ENCODE data around the gene MB. TPM values are rescaled to one million over a fixed set of nuclear protein-coding genes. Genes with fewer than 3 reads are reported as not detected.
A peak's percentile ranks its signal among the peaks of the same experiment; 100 is the strongest.
"Not testable (repeated sequence)": the region's sequence is repeated elsewhere in the genome, so short reads cannot be mapped to it uniquely, and the experiment has no call there.

MB gene
- polyA plus RNA-seq, 1 donor from 2014 or later: 0.51 TPM

DNA sequence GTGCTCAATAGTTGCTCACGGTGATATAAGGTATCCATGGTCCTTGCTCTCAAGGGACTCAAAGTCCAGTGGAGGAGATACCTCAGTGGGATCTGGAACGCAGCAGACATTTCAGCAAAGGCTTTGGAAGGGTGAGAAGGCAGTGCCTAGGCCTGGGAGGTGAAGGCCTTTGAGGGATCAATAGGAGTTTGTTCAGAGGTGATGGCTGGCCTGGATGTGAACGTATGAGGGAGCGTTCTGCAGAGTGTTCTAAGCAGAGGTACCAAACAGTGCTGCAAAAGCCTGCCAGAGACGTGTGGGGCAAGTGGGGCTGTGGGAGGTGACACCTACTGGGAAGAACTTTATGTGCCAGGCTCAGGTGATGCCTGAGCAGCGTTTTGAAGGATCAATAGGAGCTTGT, 7.4 kb upstream of the MB start:
- Histone ChIP-seq H3K9me2 (ENCODE audit: insufficient read depth, low read length) (no peaks in the 10 kb centered on the region), H3K27me3 (ENCODE audit: insufficient read depth, low read depth, low read length) (no peaks in the 10 kb centered on the region), H2AFZ (ENCODE audit: low read depth, low read length) (no peak overlapping the region), H3K9ac (ENCODE audit: low read length) (no peak overlapping the region), H3F3A (ENCODE audit: insufficient read depth, low read length, poor library complexity, severe bottlenecking) (no peaks in the 10 kb centered on the region), H3K4me3 (ENCODE audit: low read length) (no peak overlapping the region), H3K36me3 (ENCODE audit: insufficient read depth, low read length) (no peaks in the 10 kb centered on the region), H4K20me1 (ENCODE audit: insufficient read depth) (no peaks in the 10 kb centered on the region), H3K79me2 (replicated peaks; ENCODE audit: insufficient read depth, low read length) (no peaks in the 10 kb centered on the region), H3K9me3 (ENCODE audit: low read length) (no peaks in the 10 kb centered on the region), H3K27ac (ENCODE audit: low read length) (no peak overlapping the region), H3K4me2 (ENCODE audit: low read length) (no peak overlapping the region)
- TF ChIP-seq, protein P1, sequence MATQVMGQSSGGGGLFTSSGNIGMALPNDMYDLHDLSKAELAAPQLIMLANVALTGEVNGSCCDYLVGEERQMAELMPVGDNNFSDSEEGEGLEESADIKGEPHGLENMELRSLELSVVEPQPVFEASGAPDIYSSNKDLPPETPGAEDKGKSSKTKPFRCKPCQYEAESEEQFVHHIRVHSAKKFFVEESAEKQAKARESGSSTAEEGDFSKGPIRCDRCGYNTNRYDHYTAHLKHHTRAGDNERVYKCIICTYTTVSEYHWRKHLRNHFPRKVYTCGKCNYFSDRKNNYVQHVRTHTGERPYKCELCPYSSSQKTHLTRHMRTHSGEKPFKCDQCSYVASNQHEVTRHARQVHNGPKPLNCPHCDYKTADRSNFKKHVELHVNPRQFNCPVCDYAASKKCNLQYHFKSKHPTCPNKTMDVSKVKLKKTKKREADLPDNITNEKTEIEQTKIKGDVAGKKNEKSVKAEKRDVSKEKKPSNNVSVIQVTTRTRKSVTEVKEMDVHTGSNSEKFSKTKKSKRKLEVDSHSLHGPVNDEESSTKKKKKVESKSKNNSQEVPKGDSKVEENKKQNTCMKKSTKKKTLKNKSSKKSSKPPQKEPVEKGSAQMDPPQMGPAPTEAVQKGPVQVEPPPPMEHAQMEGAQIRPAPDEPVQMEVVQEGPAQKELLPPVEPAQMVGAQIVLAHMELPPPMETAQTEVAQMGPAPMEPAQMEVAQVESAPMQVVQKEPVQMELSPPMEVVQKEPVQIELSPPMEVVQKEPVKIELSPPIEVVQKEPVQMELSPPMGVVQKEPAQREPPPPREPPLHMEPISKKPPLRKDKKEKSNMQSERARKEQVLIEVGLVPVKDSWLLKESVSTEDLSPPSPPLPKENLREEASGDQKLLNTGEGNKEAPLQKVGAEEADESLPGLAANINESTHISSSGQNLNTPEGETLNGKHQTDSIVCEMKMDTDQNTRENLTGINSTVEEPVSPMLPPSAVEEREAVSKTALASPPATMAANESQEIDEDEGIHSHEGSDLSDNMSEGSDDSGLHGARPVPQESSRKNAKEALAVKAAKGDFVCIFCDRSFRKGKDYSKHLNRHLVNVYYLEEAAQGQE (IDR thresholded peaks at IDR 0.05; ENCODE audit: borderline replicate concordance): no peak
- no peak for TF ChIP-seq CTCF (IDR thresholded peaks at IDR 0.05; ENCODE audit: poor library complexity, severe bottlenecking)
- no peak for TF ChIP-seq RAD21 (conservative IDR thresholded peaks at IDR 0.05)
- TF ChIP-seq POLR2AphosphoS5 (IDR thresholded peaks at IDR 0.05): no peak
- TF ChIP-seq EZH2 (IDR thresholded peaks at IDR 0.05; ENCODE audit: borderline replicate concordance, insufficient read depth, low read length, poor library complexity, severe bottlenecking): no peak
- TF ChIP-seq TAF1 (IDR thresholded peaks at IDR 0.05; ENCODE audit: low read depth): no peak
- TF ChIP-seq EP300 (conservative IDR thresholded peaks at IDR 0.05; ENCODE audit: poor library complexity, severe bottlenecking): no peak

DNA sequence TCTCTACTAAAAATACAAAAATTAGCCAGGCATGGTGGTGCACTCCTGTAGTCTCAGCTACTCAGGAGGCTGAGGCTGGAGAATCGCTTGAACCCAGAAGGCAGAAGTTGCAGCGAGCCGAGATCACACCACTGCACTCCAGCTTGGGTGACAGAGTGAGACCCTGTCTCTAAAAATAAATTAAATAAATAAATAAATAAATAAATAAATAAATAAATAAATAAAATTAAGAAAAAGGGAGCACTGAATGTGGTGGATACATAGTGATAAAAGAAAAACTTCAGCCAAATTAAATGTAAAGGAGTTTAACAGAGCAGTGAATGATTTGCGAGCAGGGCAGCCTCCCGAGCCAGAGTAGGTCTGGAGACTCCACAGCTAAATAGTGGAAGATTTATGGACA, 6.8 kb upstream of the MB start:
- not testable (repeated sequence) for H3K9ac ChIP-seq (ENCODE audit: low read length); H3K79me2 ChIP-seq (replicated peaks; ENCODE audit: insufficient read depth, low read length); H3K27me3 ChIP-seq (ENCODE audit: insufficient read depth, low read depth, low read length); H3F3A ChIP-seq (ENCODE audit: insufficient read depth, low read length, poor library complexity, severe bottlenecking); H3K36me3 ChIP-seq (ENCODE audit: insufficient read depth, low read length); H3K9me2 ChIP-seq (ENCODE audit: insufficient read depth, low read length); H3K4me3 ChIP-seq (ENCODE audit: low read length); H4K20me1 ChIP-seq (ENCODE audit: insufficient read depth); H3K4me2 ChIP-seq (ENCODE audit: low read length); H2AFZ ChIP-seq (ENCODE audit: low read depth, low read length); H3K9me3 ChIP-seq (ENCODE audit: low read length); H3K27ac ChIP-seq (ENCODE audit: low read length)

GRCh38 chr22:35622191-35622913, 5.2 kb upstream of the MB start:
- Histone ChIP-seq H3K4me2 (ENCODE audit: low read length) (no peak overlapping the region), H3K27ac (ENCODE audit: low read length) (peak overlapping the region; percentile 81), H3K27me3 (ENCODE audit: insufficient read depth, low read depth, low read length) (no peaks in the 10 kb centered on the region), H3K4me3 (ENCODE audit: low read length) (no peak overlapping the region), H3K79me2 (replicated peaks; ENCODE audit: insufficient read depth, low read length) (no peaks in the 10 kb centered on the region), H3K9me3 (ENCODE audit: low read length) (no peaks in the 10 kb centered on the region), H3K9ac (ENCODE audit: low read length) (peak overlapping the region; percentile 44), H3K36me3 (ENCODE audit: insufficient read depth, low read length) (no peaks in the 10 kb centered on the region), H3F3A (ENCODE audit: insufficient read depth, low read length, poor library complexity, severe bottlenecking) (no peaks in the 10 kb centered on the region), H4K20me1 (ENCODE audit: insufficient read depth) (no peaks in the 10 kb centered on the region), H2AFZ (ENCODE audit: low read depth, low read length) (no peak overlapping the region), H3K9me2 (ENCODE audit: insufficient read depth, low read length) (no peaks in the 10 kb centered on the region)
- TF ChIP-seq CTCF (IDR thresholded peaks at IDR 0.05; ENCODE audit: poor library complexity, severe bottlenecking) (no peak), SMC3 (conservative IDR thresholded peaks at IDR 0.05; ENCODE audit: poor library complexity) (no peak), TAF1 (IDR thresholded peaks at IDR 0.05; ENCODE audit: low read depth) (no peak), MXI1 (conservative IDR thresholded peaks at IDR 0.05; ENCODE audit: poor library complexity, severe bottlenecking) (no peak), POLR2AphosphoS5 (IDR thresholded peaks at IDR 0.05) (no peak), RAD21 (conservative IDR thresholded peaks at IDR 0.05) (no peak), EZH2 (IDR thresholded peaks at IDR 0.05; ENCODE audit: borderline replicate concordance, insufficient read depth, low read length, poor library complexity, severe bottlenecking) (no peak), EP300 (conservative IDR thresholded peaks at IDR 0.05; ENCODE audit: poor library complexity, severe bottlenecking) (no peak)
- TF ChIP-seq, protein P1 (IDR thresholded peaks at IDR 0.05; ENCODE audit: borderline replicate concordance): no peak

Measured in neural cell (in vitro differentiated cells).